HUES64 (cell line): ENCODE data around the gene CCS.

Experiments used
- H3K27ac ChIP-seq: 2 replicates; pipeline ENCODE4 v1.7.0; 2013; ENCODE audit warnings: low read depth, low read length, inconsistent platforms
- H3K27me3 ChIP-seq: 2 replicates; pipeline ENCODE4 v1.6.1; 2013; ENCODE audit warnings: mild to moderate bottlenecking, low read length; ENCODE audit not compliant: insufficient read depth
- H3K36me3 ChIP-seq: 2 replicates; pipeline ENCODE4 v1.6.1; 2013; ENCODE audit warnings: mild to moderate bottlenecking, low read length; ENCODE audit not compliant: insufficient read depth
- H3K4me1 ChIP-seq: 2 replicates; pipeline ENCODE4 v1.6.1; 2013; ENCODE audit warnings: mild to moderate bottlenecking, low read length, moderate library complexity; ENCODE audit not compliant: insufficient read depth
- H3K4me3 ChIP-seq: 2 replicates; pipeline ENCODE4 v1.5.1; 2013; ENCODE audit warnings: mild to moderate bottlenecking, low read length, moderate library complexity
- H3K9ac ChIP-seq: 2 replicates; pipeline ENCODE4 v1.6.1; 2013; ENCODE audit warnings: mild to moderate bottlenecking, low read depth, low read length
- H3K9me3 ChIP-seq: 2 replicates; pipeline ENCODE4 v1.6.1; 2013; ENCODE audit warnings: low read depth, low read length; ENCODE audit not compliant: insufficient read depth
- WGBS: fragments of 150-250, 120-280 bp; methylation state at CpG from one replicate; pipeline ENCODE4 v1.1.7; 2013; ENCODE audit warnings: missing lambda C conversion rate; 5-methylcytosine and 5-hydroxymethylcytosine counted together

CCS gene

GRCh38 chr11:66612458-66612857, 19.5 kb downstream of the CCS start:
- no peaks in the 10 kb centered on the region for H3K9me3 ChIP-seq
- WGBS, result 100% methylated on average over 1 of the region's 1 CpG
- H3K9ac ChIP-seq, result no peak overlapping the region
- H3K27me3 ChIP-seq, result no peaks in the 10 kb centered on the region
- peaks cover 2% of the 10 kb centered on the region; the same call in 1 of the 2 replicates for H3K36me3 ChIP-seq
- no peak overlapping the region for H3K27ac ChIP-seq
- no peaks in the 10 kb centered on the region for H3K4me1 ChIP-seq
- H3K4me3 ChIP-seq, result no peak overlapping the region

- no peaks in the 10 kb centered on the region for H3K9me3 ChIP-seq
- H3K27me3 ChIP-seq, result no peaks in the 10 kb centered on the region
- WGBS, result 93% methylated on average over 12 of the region's 13 CpGs
- no peak overlapping the region for H3K9ac ChIP-seq
- H3K27ac ChIP-seq, result no peak overlapping the region
- H3K36me3 ChIP-seq, result peaks cover 17% of the 10 kb centered on the region
- no peak overlapping the region for H3K4me3 ChIP-seq
- peaks cover 12% of the 10 kb centered on the region for H3K4me1 ChIP-seq
Observed at GRCh38 chr11:66614073-66614472, 21.1 kb downstream of the CCS start.

GRCh38 chr11:66616379-66617154, 23.6 kb downstream of the CCS start, which contains the start of gene RBM14:
Gene RBM14 (plus strand): TSS chr11:66616630. CDS start chr11:66616721, 91 bp downstream.
- Histone ChIP-seq H3K27me3 (no peaks in the 10 kb centered on the region), H3K36me3 (peaks cover 34% of the 10 kb centered on the region), H3K4me3 (peak within 1 kb of the TSS; percentile 68), H3K4me1 (peaks cover 29% of the 10 kb centered on the region), H3K27ac (peak within 1 kb of the TSS; percentile 94), H3K9ac (peak within 1 kb of the TSS; percentile 89), H3K9me3 (no peaks in the 10 kb centered on the region)
- WGBS, result under 1% methylated on average over 90 of the region's 90 CpGs

GRCh38 chr11:66617155-66617834, 24.3 kb downstream of the CCS start:
- 1% methylated on average over 37 of the region's 38 CpGs for WGBS
- peaks cover 41% of the 10 kb centered on the region for H3K36me3 ChIP-seq

GRCh38 chr11:66619080-66619554, 26.1 kb downstream of the CCS start:
- Histone ChIP-seq H3K9ac (peak overlapping the region; percentile 88; the same call in 1 of the 2 replicates), H3K4me3 (peak overlapping the region; percentile 68), H3K27ac (no peak overlapping the region), H3K27me3 (no peaks in the 10 kb centered on the region), H3K36me3 (peaks cover 60% of the 10 kb centered on the region), H3K9me3 (no peaks in the 10 kb centered on the region), H3K4me1 (peaks cover 32% of the 10 kb centered on the region)
- WGBS, result 91% methylated on average over 3 of the region's 4 CpGs

More at GRCh38 chr11:66617155-66617834, 24.3 kb downstream of the CCS start:
- no peaks in the 10 kb centered on the region for H3K27me3 ChIP-seq
- no peaks in the 10 kb centered on the region for H3K9me3 ChIP-seq
- peak overlapping the region; percentile 88 for H3K9ac ChIP-seq
- H3K4me1 ChIP-seq, result peaks cover 32% of the 10 kb centered on the region
- H3K4me3 ChIP-seq, result peak overlapping the region; percentile 68
- H3K27ac ChIP-seq, result peak overlapping the region; percentile 94

GRCh38 chr11:66624450-66624849, 31.5 kb downstream of the CCS start:
- H3K27me3 ChIP-seq, result no peaks in the 10 kb centered on the region
- no peak overlapping the region for H3K4me3 ChIP-seq
- peaks cover 17% of the 10 kb centered on the region for H3K4me1 ChIP-seq
- no peak overlapping the region for H3K27ac ChIP-seq
- H3K36me3 ChIP-seq, result peaks cover 95% of the 10 kb centered on the region
- no peaks in the 10 kb centered on the region for H3K9me3 ChIP-seq
- 95% methylated on average over 16 of the region's 16 CpGs for WGBS
- no peak overlapping the region for H3K9ac ChIP-seq

- H3K9ac ChIP-seq, result no peak overlapping the region
- H3K4me1 ChIP-seq, result peaks cover 14% of the 10 kb centered on the region
- no peak overlapping the region for H3K27ac ChIP-seq
- no peaks in the 10 kb centered on the region for H3K9me3 ChIP-seq
- H3K4me3 ChIP-seq, result no peak overlapping the region
- H3K36me3 ChIP-seq, result peaks cover 98% of the 10 kb centered on the region
- 96% methylated on average over 26 of the region's 26 CpGs for WGBS
- H3K27me3 ChIP-seq, result no peaks in the 10 kb centered on the region
Observed at GRCh38 chr11:66625041-66625751, 32.2 kb downstream of the CCS start.

GRCh38 chr11:66625752-66626149, 32.8 kb downstream of the CCS start:
- H3K9ac ChIP-seq, result no peak overlapping the region
- H3K27me3 ChIP-seq, result no peaks in the 10 kb centered on the region
- no peak overlapping the region for H3K4me3 ChIP-seq
- H3K9me3 ChIP-seq, result no peaks in the 10 kb centered on the region
- no peak overlapping the region for H3K27ac ChIP-seq
- 94% methylated on average over 9 of the region's 9 CpGs for WGBS
- peaks cover 10% of the 10 kb centered on the region; the same call in 1 of the 2 replicates for H3K4me1 ChIP-seq
- H3K36me3 ChIP-seq, result peaks cover 100% of the 10 kb centered on the region

- Histone ChIP-seq H3K36me3 (peaks cover 95% of the 10 kb centered on the region), H3K9me3 (no peaks in the 10 kb centered on the region), H3K4me3 (no peak overlapping the region), H3K9ac (no peak overlapping the region), H3K27me3 (no peaks in the 10 kb centered on the region), H3K4me1 (0 out of 2 replicates have a peak, but pooled peaks cover 5% of the 10 kb centered on the region), H3K27ac (no peak overlapping the region)
- 97% methylated on average over 25 of the region's 25 CpGs for WGBS
Observed at GRCh38 chr11:66626382-66626781, 33.4 kb downstream of the CCS start.

GRCh38 chr11:66626926-66627325, 33.9 kb downstream of the CCS start:
- H3K4me3 ChIP-seq, result no peak overlapping the region
- 95% methylated on average over 6 of the region's 7 CpGs for WGBS

More at GRCh38 chr11:66626926-66627325, 33.9 kb downstream of the CCS start:
- H3K9ac ChIP-seq, result no peak overlapping the region
- H3K27me3 ChIP-seq, result no peaks in the 10 kb centered on the region
- H3K27ac ChIP-seq, result no peak overlapping the region
- H3K4me1 ChIP-seq, result no peaks in the 10 kb centered on the region
- peaks cover 93% of the 10 kb centered on the region for H3K36me3 ChIP-seq
- H3K9me3 ChIP-seq, result no peaks in the 10 kb centered on the region
